CD4-positive, alpha-beta T cell treated with Interferon alpha-2 for 1 hour (primary cell): Measurements from ENCODE around the gene MEIS2.

ENCODE experiments used
- DNase-seq, 2 donors: peaks; one replicate each; pipeline ENCODE4 v3.0.0-alpha.2; 2020 to 2022

MEIS2 gene

GRCh38 chr15:36925049-36925448 lies 175.3 kb downstream of the MEIS2 start:
- DNase-seq = no peak

DNA sequence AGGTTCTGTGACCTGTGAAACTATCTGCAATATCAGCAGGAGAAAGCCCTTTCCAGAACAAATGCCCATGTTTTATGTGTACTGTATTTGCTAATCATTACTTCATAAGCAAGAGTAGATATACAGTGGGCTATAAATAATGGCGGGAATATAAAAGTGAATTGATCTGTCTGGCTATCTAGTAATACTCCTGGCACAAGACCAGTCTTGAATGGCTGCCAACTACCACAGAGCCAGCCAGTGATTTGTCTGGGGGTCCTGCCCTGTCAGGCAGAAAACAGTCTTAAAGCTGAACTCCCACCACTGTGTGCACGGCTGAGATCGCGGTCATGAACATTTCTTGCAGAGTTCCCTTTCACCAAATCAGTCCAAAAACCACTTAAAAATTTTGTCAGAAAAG lies 176.3 kb downstream of the MEIS2 start:
- DNase-seq = no peak

- no peak for DNase-seq
Observed at GRCh38 chr15:36921484-36922091, 178.8 kb downstream of the MEIS2 start.

DNA sequence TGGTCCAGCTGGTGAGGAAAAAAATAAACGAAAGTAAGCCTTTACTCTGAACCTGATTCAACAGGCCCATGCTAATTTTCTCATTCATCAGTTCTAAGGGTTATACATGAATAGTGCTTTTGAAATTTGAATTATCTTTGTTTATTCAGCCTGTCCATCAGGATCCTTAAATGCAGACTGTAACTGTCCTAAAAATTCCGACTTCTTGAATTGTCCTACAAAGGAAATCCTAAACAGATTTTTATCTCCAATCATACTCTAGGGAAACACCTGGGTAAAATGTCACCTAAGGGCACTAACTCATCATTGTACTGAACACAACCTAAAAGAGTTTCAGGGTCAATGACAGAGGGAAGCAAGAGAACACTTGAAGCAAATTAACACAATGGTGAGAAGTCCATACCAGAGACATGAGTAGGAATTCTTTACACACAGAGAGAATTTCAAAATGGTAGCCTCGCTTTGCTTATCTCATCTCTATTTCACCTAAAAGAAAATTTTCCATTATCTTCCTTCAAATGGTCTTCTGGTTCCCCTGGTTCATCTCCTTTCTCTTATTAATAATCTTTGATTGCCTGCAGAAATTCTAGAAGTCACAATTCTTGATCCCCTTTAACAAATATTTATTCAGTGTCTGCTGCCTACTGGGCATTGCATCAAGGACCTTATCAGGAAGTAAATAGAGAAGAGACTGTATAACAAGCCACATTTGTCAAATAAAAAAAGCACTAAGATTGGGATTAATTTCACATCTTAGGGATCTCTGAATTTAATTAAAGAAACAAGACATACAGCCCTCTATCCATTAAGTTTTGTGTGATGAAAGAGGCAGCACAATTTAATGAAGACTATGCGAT lies 182.7 kb downstream of the MEIS2 start:
- no peak for DNase-seq

DNA sequence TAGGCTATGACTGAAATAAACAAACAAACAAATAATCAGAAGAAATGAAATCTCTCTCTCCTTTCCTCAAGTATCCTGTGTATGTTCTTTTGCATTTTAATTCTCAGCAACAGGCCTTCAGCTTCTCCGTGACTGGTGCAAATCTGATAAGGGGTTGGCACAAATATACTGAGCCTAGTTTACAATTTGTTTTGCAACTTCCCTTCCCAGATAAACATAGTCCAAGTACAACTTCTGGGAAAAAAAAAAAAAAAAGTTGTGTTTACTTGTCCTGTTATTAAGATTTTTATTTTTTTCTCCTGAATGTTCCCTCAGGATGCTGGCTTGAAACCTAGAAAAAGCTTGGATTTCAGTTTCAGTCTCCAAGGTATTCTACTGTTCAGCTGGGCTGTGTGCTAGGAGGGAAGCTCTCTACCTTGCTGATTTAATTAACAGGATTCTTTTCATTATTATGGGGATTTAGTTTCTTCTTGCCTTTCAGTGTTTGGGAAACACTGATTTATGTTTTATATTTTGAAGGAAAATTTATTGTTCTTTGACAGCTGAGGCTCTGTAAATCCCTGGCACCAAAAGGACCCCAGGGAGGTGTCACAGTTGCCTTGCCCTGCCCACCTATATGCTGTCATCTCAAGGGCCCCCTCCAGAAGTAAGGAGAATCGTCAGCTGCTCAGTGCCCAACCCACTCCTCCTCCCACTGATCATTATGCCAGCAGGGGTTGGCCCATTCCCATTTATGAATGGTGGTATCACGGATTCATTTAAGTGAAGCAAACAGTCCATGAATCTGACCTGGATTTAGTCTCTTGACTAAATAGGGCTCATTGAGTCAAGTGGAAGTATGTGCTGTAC lies 185.2 kb downstream of the MEIS2 start:
- no peak for DNase-seq

- DNase-seq = no peak
Observed at GRCh38 chr15:36914466-36914865, 185.9 kb downstream of the MEIS2 start.

DNA sequence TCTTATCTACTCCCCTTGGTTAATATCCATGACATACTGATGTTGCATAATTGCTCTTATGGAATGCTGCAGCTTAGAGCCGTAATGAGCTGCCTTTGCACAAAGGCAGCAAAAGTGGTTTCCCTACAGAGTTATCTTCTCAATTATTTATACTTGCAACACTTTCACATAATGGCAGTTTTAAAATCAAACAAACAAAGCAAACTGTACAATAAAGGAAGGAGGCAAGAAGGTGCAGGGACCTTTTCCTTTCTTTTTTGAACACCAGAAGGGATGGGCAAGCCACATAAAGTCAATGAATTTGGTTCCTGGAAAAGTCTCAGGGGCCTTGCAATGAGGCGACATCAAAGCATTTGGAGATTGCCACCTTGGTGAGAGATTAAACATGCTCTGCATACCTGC lies 188.0 kb downstream of the MEIS2 start:
- no peak for DNase-seq

DNA sequence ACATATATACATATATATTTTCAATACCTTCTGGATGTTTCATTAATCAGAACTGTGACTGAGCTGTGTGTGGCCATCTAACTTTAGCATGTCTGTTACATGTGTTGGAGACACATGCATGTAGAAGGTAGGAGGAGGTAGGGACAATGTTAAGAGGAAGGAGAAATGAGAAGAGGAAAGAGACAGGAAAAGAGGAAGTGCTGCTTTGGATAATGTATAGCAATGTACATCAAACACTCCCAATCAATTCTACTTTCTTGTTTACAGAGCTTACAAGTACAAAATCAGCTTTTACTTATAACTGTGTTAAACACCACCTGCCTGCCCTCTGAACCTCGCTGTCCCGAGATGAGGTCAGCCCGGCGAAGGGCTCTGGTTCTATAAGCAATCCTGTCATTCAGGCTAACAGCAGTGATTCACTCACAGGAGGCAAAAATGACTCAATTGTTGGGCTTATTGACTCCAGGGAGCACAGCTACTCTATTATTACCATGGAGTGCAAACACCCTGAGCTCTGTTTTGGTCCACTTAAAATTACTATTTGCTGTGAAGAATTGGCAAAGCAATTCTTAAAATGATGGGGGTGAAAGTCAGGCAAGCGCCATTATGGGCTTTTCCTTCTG lies 188.9 kb downstream of the MEIS2 start:
- DNase-seq = no peak

- DNase-seq = no peak
Observed at GRCh38 chr15:36908991-36909390, 191.4 kb downstream of the MEIS2 start.

DNA sequence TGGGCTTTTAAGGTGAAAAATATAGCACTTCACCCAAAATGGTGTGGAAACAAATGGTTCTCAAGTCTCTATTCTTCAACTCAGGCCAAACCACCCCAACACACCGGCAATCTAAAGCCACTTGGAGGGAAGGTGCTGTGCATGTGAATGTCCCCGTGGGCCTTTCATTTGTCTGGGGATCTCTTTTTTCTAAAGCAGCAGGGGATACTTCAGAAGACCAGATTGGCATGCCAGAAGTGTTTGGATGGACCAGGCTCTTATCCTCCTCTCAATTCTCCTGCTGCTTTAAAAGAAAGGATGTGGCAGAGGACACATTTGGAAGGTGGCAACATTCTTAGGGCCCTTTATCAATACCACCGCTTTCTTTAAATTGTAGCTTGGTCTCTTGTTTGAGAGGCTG lies 193.1 kb downstream of the MEIS2 start:
- DNase-seq = no peak

GRCh38 chr15:36905908-36906307 lies 194.4 kb downstream of the MEIS2 start:
- no peak for DNase-seq

GRCh38 chr15:36904715-36905114 lies 195.6 kb downstream of the MEIS2 start:
- DNase-seq = no peak

DNA sequence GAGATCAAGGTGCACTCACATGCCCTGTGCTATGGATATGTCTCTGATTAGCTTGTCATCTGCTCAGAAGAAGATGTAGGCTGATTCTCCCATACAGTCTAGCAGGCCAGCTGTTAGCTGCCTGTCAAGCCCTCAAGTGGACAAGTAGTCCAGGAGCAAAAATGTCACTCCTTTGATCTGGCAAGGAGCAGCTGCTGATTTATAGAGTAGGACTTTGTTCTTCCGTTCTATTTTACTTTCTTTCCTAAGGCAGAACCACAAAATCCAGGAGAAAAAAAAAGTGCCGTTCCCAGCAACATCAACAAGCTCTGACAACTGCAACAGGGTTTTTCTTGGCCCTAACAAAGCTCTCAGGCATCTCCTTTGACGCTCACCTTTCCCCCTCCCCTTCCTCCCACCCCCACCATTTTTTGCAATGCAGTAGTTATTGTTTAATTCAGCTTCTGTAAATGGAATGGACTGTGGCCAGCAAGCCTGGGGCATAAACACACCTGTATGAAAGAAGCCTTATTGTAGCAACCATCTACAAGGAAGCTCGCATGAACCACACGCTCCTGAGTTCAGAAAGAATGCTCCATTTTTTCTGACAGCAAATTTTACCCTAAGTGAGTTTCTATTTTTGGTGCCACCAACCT lies 196.3 kb downstream of the MEIS2 start:
- DNase-seq = no peak

DNA sequence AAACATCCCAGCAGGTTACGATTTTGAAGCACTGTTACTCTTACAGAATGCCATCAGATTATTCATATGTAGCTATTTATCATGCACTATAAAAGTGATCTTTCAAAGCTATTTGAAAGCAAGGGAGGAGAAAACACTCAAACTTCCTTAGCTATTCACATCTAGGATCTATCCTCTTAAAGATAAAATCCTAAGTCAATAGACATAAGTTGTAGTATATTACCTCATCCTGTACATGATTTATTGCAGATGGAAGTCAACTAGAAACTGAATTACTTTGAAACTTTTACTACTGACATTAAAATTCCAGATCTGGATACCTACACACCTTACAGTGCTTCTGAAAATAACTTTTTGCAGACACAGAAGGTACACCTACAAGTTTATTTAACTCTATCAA lies 197.2 kb downstream of the MEIS2 start:
- no peak for DNase-seq

GRCh38 chr15:36901012-36901411 lies 199.3 kb downstream of the MEIS2 start:
- no peak for DNase-seq

DNA sequence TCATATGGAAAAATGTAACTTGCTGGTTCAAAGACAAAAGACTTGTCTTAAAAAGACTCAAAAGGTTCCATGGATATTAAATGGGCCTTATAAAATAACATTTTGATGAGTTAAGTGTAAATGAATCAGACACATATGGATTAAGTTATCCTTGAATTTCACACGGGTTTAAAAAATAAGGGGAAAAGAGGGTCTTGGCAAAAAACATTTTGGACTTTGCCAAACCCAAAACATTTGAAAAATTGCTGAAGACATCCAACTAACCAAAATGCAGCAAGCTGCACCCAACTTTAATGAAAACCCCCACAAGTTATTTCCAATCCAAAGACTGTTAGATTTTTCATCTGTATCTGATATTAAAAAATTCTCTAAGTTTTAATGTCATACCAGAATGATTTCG lies 200.7 kb downstream of the MEIS2 start:
- DNase-seq = no peak

GRCh38 chr15:36898536-36899126 lies 201.7 kb downstream of the MEIS2 start:
- no peak for DNase-seq

GRCh38 chr15:36897834-36898233 lies 202.5 kb downstream of the MEIS2 start:
- DNase-seq = no peak

- DNase-seq = no peak
Observed at GRCh38 chr15:36896949-36897348, 203.4 kb downstream of the MEIS2 start.

DNA sequence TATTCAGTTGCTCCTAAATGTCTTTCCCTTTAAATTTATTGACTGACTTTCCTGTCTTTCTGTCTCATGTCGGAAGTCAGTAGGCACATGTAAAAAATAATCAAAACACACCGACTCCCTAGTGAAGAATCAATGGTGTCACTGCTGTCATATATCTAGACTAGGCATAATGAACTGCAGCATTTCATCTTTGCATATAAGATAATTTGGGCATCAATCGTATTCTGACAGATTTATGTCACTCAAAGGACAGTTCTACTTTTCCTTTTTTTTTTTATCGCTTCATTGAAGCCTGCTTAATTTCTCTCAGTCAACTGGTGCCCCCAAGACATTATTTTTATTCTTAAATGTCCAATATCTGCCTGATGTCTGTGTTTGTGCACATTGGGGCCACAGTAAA lies 206.3 kb downstream of the MEIS2 start:
- DNase-seq = no peak

DNA sequence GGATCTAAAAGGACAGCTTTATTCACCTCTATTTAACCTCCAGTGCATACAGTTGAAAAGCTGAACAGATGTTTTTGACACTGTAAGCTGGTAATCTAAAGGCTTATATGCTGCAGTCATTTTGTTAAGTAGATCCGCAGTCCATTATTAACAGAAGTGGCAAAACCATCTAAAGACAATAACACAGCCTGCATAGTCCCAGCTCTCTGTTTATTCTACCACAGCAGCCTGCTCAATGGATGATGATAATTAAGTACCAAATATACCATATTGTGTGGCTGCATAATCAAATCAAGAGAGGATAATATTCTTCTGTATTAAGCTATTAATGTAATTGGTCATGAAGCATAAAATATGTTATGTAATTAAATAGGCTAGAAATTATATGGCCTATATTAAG lies 207.1 kb downstream of the MEIS2 start:
- DNase-seq = no peak
